Keratinocyte (primary cell): Measurements from ENCODE around the gene ROR1. TPM values are rescaled to one million over a fixed set of nuclear protein-coding genes. Genes with fewer than 3 reads are reported as not detected.

Experiments
- DNase-seq: peaks from one replicate; pipeline ENCODE4 v3.0.0-alpha.2; 2011; ENCODE audit warnings: low read depth, missing footprints, low spot score
- FAIRE-seq: peaks from 2 replicates; lab custom pipeline; 2011; peaks lifted over from hg19 to GRCh38; lab: Jason Lieb, UNC
- H2AFZ ChIP-seq: 2 replicates; pipeline ENCODE4 v1.6.0; 2012; ENCODE audit warnings: low read length, control low read depth, inconsistent platforms; ENCODE audit not compliant: control insufficient read depth
- H3K27ac ChIP-seq: 2 replicates; pipeline ENCODE4 v1.5.1; 2011; ENCODE audit warnings: low read length; ENCODE audit not compliant: control insufficient read depth, insufficient read depth
- H3K27me3 ChIP-seq: 3 replicates; pipeline ENCODE4 v1.6.0; 2011; ENCODE audit warnings: low read length; ENCODE audit not compliant: control insufficient read depth, insufficient read depth; ENCODE audit errors: extremely low read depth
- H3K36me3 ChIP-seq, 2 experiments: 2 replicates in 1 of 2; 3 replicates in 1 of 2; pipeline ENCODE4 v1.5.1; 2011; ENCODE audit warnings: low read length in 2 of 2, mild to moderate bottlenecking in 1 of 2; ENCODE audit not compliant: control insufficient read depth in 2 of 2, insufficient read depth in 2 of 2; ENCODE audit errors: extremely low read depth in 1 of 2
- H3K4me1 ChIP-seq: 3 replicates; pipeline ENCODE4 v1.5.1; 2011; ENCODE audit warnings: low read length; ENCODE audit not compliant: control insufficient read depth, insufficient read depth; ENCODE audit errors: extremely low read depth
- H3K4me2 ChIP-seq: 3 replicates; pipeline ENCODE4 v1.6.0; 2011; ENCODE audit warnings: low read depth, low read length; ENCODE audit not compliant: control insufficient read depth, insufficient read depth; ENCODE audit errors: extremely low read depth
- H3K4me3 ChIP-seq, 3 experiments: fragments of 200-600 bp in 1 of 3; sonication (generic) in 1 of 3; 2 replicates in 2 of 3; 3 replicates in 1 of 3; pipeline ENCODE4 v1.5.1; 2011 to 2016; ENCODE audit warnings: low read length in 3 of 3, mild to moderate bottlenecking in 3 of 3, control low read depth in 2 of 3, inconsistent platforms in 1 of 3, low read depth in 1 of 3, mixed read lengths in 1 of 3, mixed run types in 1 of 3, moderate library complexity in 1 of 3; ENCODE audit not compliant: control insufficient read depth in 2 of 3, insufficient read depth in 2 of 3; ENCODE audit errors: extremely low read depth in 1 of 3
- H3K79me2 ChIP-seq: 2 replicates; pipeline ENCODE4 v1.6.0; 2012; ENCODE audit warnings: low read length; ENCODE audit not compliant: control insufficient read depth, insufficient read depth
- H3K9ac ChIP-seq: 3 replicates; pipeline ENCODE4 v1.6.0; 2011; ENCODE audit warnings: low read length; ENCODE audit not compliant: control insufficient read depth, insufficient read depth; ENCODE audit errors: extremely low read depth
- H3K9me1 ChIP-seq: 3 replicates; pipeline ENCODE4 v1.6.0; 2011; ENCODE audit warnings: low read length; ENCODE audit not compliant: control insufficient read depth, insufficient read depth; ENCODE audit errors: extremely low read depth
- H3K9me3 ChIP-seq: 2 replicates; pipeline ENCODE4 v1.5.1; 2012; ENCODE audit warnings: low read depth, low read length; ENCODE audit not compliant: control insufficient read depth
- H4K20me1 ChIP-seq: 3 replicates; pipeline ENCODE4 v1.6.0; 2011; ENCODE audit warnings: low read length; ENCODE audit not compliant: control insufficient read depth, insufficient read depth; ENCODE audit errors: extremely low read depth
- EZH2 ChIP-seq: IDR thresholded peaks from one replicate; pipeline ENCODE4 v1.6.1; 2012; ENCODE audit warnings: inconsistent platforms, mild to moderate bottlenecking, low read length, moderate library complexity
- dilution Hi-C: fragments of 300-500 bp; cut with MboI; formaldehyde crosslinking; loops from one replicate; pipeline ENCODE4 v1.7.0; 2020; ENCODE audit warnings: low sequenced_read_pairs; ENCODE audit not compliant: extremely low pct_ligation_motif_present
- polyA plus RNA-seq, 5 experiments: library from polyadenylated mRNA; depleted of rRNA in 3 of 5; stranded (reverse) in 3 of 5; stranded (forward) in 1 of 5; unstranded in 1 of 5; fragments of >200 nt; gene quantifications; 1 replicate in 1 of 5; 2 replicates in 3 of 5; 3 replicates in 1 of 5; pipeline versions ENCODE4 v1.2.1 to v1.2.3, GENCODE V29; 2011 to 2012; ENCODE audit warnings: missing spikeins in 2 of 5, low read depth in 1 of 5, low replicate concordance in 1 of 5
- TF ChIP-seq, protein P1 (sequence below), 3 experiments: IDR thresholded peaks in 1 of 3; conservative IDR thresholded peaks in 1 of 3; optimal IDR thresholded peaks in 1 of 3; 2 replicates in 2 of 3; 3 replicates in 1 of 3; pipeline versions ENCODE3 to v1.5.1; 2011; ENCODE audit warnings: low read length in 3 of 3, mild to moderate bottlenecking in 3 of 3, moderate library complexity in 2 of 3, control low read depth in 1 of 3, inconsistent platforms in 1 of 3; ENCODE audit not compliant: insufficient read depth in 2 of 3; ENCODE audit errors: extremely low read depth in 1 of 3

ROR1 gene
- polyA plus RNA-seq, 1 donor (not counting 4 experiments of a cell fraction or from before 2014, with no cell fraction given): 9.2 TPM

DNA sequence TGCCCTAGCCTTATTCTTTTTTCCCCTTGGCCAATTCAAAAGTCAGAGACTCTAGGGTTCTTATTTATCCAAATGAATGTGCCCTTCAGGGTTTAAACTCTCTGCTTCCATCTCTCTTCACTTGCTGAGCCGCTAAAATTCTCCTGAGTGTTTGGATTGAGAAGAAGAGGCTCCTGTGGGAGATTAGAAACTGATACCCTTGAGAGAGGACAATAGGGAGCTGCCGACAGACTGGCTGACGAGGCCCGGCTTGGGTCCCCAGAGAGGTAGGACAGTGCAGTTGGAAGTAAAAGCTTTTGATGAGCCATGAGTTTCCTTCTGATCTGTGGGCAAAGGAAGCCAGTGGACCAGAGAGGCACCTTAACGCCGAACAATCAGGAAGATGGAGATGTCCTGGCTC lies 388.3 kb downstream of the ROR1 start:
- DNase-seq: no peak
- Histone ChIP-seq H3K27ac (no peak overlapping the region), H3K9me3 (no peaks in the 10 kb centered on the region), H3K4me2 (no peak overlapping the region), H4K20me1 (no peaks in the 10 kb centered on the region), H3K4me3 (no peak overlapping the region), H2AFZ (no peak overlapping the region), H3K27me3 (no peaks in the 10 kb centered on the region), H3K36me3 (peaks cover 2% of the 10 kb centered on the region in 2 experiments), H3K79me2 (no peaks in the 10 kb centered on the region), H3K9ac (no peak overlapping the region), H3K4me1 (no peaks in the 10 kb centered on the region), H3K9me1 (no peaks in the 10 kb centered on the region)
- no peak for FAIRE-seq
- dilution Hi-C loops: no loop called here
- TF ChIP-seq, protein P1, sequence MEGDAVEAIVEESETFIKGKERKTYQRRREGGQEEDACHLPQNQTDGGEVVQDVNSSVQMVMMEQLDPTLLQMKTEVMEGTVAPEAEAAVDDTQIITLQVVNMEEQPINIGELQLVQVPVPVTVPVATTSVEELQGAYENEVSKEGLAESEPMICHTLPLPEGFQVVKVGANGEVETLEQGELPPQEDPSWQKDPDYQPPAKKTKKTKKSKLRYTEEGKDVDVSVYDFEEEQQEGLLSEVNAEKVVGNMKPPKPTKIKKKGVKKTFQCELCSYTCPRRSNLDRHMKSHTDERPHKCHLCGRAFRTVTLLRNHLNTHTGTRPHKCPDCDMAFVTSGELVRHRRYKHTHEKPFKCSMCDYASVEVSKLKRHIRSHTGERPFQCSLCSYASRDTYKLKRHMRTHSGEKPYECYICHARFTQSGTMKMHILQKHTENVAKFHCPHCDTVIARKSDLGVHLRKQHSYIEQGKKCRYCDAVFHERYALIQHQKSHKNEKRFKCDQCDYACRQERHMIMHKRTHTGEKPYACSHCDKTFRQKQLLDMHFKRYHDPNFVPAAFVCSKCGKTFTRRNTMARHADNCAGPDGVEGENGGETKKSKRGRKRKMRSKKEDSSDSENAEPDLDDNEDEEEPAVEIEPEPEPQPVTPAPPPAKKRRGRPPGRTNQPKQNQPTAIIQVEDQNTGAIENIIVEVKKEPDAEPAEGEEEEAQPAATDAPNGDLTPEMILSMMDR (optimal IDR thresholded peaks at IDR 0.05 in 1 of 3, IDR thresholded peaks at IDR 0.05 in 1 of 3, conservative IDR thresholded peaks at IDR 0.05 in 1 of 3; ENCODE audit: extremely low read depth in 1 of 3, insufficient read depth in 2 of 3, low read length in 3 of 3): no peak
- TF ChIP-seq EZH2: no peak

DNA sequence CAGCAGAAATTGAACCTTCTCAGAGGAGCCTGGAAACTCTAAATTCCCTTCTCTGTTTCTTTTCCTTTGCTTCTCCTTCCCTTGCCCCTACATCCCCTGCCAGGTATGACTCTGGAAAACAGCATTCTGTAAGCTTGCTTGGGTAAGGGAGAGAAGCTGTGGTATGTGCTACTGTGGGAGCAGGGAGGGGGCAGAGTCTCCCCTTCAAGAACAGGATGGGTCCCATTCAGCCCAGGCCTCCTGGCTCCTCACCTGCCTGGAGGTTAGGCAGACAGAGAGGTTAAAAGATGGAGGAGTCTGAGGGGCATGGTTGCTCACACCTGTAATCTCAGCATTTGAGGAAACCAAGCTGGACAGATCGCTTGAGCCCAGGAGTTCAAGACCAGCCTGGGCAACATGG lies 389.0 kb downstream of the ROR1 start:
- H3K4me3 ChIP-seq: no peak overlapping the region
- no peaks in the 10 kb centered on the region for H3K79me2 ChIP-seq
- H3K9ac ChIP-seq: no peak overlapping the region
- H4K20me1 ChIP-seq: no peaks in the 10 kb centered on the region
- no peak overlapping the region for H3K4me2 ChIP-seq
- H3K4me1 ChIP-seq: no peaks in the 10 kb centered on the region
- H3K9me1 ChIP-seq: no peaks in the 10 kb centered on the region
- TF ChIP-seq EZH2: no peak
- TF ChIP-seq, protein P1 (optimal IDR thresholded peaks at IDR 0.05 in 1 of 3, IDR thresholded peaks at IDR 0.05 in 1 of 3, conservative IDR thresholded peaks at IDR 0.05 in 1 of 3; ENCODE audit: extremely low read depth in 1 of 3, insufficient read depth in 2 of 3, low read length in 3 of 3): no peak
- H3K9me3 ChIP-seq: no peaks in the 10 kb centered on the region
- peaks cover 2% of the 10 kb centered on the region in 2 experiments for H3K36me3 ChIP-seq
- no peak overlapping the region for H3K27ac ChIP-seq
- H3K27me3 ChIP-seq: no peaks in the 10 kb centered on the region
- FAIRE-seq: no peak
- no peak for DNase-seq
- no peak overlapping the region for H2AFZ ChIP-seq
- dilution Hi-C loops: no loop called here
